ENCODE results near the gene MECR.
"Not testable (repeated sequence)": the region's sequence is repeated elsewhere in the genome, so short reads cannot be mapped to it uniquely, and the experiment has no call there.

The MECR gene

DNA sequence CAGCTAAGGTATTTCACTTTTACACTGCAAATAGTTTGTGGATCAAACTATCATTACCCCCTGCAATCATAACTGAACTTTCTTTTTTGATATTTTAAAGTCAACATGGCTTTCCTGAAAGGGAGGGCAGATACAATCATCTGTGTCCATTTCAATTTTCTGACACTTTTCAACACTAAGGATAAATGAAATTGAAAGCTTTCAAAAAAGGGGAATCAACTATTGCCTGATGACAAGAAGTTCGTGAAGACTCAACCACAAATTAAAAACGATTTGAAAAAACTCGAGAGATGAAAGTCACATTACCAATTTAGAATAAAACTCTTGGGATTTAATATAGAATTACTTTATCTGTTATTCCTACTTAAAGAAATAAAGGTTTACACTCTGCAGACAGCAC is 60.8 kb downstream of the MECR start:
- no peak for DNase-seq (ENCODE audit: low read depth)

DNA sequence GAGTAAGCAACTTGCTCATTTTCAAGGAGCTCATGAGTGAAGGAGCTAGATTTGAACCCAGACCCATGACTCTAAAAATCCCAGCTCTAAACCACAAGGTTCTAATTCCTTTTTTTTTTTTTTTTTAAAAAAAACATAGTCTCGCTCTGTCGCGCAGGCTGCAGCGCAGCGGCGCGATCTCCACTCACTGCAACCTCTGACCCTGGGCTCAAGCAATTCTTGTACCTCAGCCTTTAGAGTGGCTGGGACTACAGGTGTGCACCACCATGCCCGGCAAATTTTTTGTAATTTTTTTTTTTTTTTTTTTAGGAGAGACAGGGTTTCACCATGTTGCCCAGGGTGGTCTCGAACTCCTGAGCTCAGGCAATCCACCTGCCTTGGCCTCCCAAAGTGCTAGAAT is 62.8 kb downstream of the MECR start:
- no peak for DNase-seq (ENCODE audit: low read depth)

DNA sequence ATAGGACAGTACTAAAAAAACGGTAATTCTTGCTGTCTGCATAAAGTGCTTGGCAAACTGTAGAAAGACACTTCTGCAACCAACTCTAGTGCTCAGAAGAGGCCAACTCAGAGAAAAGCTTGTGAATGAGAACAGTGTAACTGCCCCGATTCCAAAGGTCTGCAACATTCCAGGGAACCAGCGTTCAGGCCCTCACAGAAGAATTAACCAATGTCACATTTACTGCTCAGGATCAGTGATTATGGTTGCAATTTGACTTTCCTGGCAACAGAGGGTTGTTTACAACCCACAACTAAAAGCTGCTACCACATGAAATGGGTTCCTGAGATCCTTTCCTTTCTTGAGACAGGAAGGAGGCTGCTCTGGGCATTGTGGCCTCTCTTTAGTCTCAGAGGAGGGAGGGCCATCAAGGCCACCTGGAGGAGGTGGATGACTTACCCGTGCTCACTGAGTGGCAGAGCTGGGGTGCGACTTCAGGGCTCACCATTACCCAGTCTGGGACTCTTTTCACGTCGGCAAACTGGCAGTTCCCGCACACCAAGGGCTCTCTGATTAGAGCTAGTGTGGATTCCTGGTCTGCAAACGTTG is 64.3 kb downstream of the MECR start:
- DNase-seq (ENCODE audit: low read depth), result no peak

DNA sequence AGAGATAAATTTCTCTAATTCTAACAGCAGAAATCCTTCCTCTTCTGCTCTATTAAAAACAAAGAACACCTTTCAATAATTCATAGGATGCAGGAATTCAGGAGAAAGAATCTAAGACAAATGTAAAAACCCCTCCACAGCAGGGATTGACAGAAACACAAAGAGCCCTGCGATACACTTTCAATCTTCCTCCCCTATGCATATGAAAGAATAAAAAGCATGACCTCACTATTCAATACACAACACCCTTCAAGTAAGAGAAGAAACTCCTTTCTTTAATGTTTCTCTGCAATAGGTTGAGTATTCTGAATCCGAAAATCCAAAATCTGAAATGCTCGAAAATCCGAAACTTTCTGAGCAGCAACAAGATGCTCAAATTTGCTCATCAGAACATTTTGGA is 66.1 kb downstream of the MECR start:
- no peak for DNase-seq (ENCODE audit: low read depth)

DNA sequence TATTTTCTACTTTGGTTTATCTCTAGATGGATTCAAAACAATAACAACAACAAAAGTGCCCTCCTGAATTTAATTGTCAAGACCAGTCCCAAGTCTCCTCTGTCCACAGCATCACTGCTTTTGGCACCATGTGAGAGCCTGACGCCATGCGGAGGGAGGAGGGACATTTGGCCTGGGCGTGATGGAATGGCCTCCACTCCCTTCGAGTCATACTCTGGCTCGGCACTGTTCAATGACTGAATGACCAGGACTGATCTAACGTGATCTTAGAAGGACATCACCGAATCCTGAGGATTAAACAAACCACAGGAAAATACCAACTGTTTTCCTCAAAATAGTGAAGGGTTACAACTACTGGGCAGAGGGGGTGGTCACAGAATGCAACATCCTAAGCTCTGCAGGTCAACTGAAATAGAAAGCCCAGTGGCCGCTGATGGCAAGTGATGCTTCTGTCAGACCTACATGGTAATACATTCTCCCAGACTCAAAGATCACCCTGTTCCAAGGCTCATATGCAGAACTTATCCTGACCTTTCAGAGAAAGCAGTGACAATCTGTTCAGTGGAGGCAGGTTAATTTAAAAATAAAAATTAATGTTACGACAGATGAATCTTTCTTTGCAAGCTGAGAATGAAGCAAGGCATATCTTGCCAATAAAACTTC is 68.1 kb downstream of the MECR start:
- no peak for DNase-seq (ENCODE audit: low read depth)

DNA sequence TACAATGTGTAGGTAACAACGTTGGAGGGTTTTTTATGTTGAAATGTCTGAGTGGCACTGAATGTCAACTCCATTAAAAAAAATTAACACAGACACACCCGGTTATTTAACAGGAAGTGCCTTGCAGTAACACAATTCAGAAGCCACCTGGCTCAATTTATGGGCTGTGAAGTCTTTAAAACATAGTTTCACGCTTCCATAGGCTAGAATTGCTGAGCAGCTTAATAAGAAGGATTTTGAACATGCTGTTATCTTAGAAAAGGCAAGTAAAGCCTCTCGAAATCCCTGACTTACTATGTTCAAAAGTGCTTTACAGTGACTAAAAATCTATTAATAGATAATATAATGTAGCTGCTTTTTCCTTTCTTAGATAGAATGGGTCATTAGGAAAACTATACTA is 68.7 kb downstream of the MECR start:
- no peak for DNase-seq (ENCODE audit: low read depth)

DNA sequence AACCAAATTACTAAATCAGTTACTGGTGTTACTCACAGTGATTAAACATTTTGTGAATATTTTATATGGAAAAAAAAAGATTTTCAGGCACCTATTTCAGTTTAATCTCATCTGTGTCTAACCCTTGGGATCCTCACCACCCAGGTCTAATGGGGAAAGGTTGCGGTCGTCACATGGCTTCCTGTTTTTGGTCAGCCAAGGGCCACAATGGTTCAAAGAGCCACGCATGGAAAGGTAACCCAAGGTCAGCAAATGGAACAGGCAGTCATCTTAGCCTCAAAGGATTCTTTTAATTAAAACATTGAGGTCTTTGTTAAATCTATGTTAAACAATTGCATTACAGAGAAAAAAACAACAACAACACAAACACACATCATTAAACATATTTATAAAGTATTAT is 71.0 kb downstream of the MECR start:
- no peak for DNase-seq (ENCODE audit: low read depth)

DNA sequence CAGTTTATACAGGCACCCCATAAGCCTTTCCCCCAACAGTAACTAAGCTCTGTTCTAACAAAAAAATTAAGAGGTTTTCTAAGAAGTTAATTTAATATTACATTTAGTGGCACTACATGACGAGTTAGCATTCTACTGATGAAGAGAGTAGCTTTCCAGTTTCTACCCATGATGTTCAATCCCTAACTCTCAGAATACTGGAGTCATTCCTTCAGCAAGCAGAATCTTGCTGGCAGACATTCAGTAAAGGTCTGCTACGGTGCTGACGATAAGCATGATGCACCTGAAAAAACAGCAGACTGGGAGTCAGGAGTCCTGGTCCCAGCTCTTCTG is 73.5 kb downstream of the MECR start:
- no peak for DNase-seq (ENCODE audit: low read depth)

DNA sequence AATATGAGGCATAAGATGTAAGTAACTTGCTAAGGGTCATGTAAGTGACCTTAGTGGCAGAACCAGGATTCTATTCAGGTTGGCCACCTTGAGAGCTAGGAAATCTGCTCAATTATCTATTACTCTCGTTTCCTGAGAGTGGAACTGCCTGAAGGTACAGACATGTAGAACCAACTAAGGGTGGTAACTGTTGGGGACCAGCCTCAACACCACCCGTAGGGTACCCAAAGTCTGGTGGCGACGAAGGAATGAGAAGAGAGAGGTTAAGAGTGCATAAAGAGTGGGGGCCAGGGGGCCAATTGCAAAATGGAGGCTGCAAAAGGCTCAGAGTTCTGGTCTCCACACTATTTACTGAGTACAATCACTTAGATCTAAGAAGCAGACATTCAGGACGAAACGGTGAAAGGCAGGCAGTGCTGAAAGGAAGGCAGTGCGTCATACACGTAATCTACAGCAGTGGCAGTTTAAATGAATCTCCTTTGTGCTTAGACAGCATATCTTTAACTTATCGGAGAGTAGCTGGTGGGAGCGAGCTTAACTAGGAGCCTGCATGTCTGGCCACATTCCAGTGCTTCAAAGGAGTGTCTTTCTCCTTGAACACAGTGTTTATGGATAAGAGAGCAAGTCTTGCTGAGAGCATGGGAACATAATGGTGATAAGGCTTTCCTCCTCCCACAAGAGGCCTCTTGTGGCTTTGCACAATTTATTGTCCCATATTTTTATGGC is 74.0 kb downstream of the MECR start:
- DNase-seq (ENCODE audit: low read depth), result peak; percentile 79

DNA sequence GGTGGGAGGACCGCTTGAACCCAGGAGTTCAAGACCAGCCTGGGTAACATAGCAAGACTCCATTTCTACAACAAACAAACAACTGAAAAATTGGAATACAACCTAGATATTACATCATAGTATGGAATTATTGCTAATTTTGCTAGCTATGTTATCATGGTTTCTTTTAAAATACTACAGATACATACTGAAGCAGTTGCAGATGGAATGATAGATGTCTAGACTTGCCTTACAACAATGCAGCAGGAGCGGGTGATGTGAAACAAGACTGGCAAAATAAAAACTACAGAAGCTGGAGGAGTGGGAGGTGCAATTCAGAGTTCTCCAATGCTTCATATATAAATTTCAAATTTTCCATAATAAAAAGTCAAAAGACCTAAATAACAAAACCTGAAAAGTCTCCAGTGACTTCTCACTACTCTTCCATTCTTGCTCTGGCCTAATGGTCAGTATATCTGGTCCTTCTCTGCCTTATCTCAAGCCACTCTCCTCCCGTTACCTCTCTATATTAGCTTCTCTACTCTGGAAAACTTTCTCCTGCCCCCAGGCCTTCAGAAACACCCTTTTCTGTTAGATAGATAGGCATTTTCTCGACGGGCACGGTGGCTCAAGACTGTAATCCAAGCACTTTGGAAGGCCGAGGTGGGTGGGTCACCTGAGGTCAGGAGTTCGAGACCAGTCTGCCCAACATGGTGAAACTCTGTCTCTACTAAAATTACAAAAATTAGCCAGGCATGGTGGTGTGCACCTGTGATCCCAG is 78.5 kb downstream of the MECR start:
- DNase-seq (ENCODE audit: low read depth), result no peak

DNA sequence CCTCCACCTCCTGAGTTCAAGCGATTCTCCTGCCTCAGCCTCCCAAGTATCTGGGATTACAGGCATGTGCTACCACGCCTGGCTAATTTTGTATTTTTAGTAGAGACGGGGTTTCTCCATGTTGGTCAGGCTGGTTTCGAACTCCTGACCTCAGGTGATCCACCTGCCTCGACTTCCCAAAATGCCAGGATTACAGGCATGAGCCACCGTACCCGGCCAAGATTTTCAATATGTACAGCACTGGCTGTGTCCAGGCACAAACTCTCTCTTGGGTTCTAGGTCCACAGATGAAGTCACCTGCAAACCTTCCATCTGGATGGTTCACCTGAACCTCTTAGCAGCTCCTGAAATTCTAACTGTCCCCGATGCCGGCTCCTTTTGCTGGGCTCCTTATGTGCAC is 80.4 kb downstream of the MECR start:
- not testable (repeated sequence) for DNase-seq (ENCODE audit: low read depth)

DNA sequence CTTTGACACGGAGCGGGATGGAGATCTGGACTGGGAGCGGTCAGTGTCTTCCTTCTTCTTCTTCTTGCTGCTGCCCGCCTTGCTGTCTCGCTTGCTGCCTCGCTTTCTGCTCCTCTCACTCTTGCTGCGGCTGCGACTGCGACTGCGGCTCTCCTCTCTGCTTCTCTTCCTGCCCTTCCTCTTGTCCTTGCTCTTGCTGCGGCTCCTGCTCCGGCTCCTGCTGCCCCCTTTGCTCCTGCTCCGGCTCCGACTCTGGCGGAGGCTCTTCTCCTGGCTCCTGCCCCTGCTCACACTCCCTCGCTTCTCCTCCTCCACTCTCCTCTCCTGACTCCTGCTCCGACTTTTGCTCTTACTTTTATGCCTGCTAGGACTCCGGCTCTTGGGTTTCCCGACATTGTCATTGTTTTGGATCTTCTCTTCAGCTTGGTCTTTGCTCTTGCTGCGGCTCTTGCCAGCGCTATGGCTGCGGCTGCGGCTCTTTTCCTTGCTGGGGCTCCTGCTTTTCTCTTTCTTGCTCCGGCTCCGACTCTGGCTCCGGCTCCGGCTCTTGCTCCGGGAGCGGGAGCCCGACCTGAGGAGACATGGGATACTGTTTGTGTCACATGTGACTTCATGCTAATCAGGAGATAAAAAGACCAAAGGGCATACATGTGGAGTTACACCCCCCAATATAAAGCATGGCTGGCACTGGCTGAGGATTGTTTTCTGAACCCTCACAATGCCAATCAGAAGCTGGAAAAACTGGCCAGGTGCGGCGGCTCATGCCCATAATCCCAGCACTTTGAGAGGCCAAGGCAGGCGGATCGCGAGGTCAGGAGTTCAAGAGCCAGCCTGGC is 81.9 kb downstream of the MECR start:
- no peak for DNase-seq (ENCODE audit: low read depth)

DNA sequence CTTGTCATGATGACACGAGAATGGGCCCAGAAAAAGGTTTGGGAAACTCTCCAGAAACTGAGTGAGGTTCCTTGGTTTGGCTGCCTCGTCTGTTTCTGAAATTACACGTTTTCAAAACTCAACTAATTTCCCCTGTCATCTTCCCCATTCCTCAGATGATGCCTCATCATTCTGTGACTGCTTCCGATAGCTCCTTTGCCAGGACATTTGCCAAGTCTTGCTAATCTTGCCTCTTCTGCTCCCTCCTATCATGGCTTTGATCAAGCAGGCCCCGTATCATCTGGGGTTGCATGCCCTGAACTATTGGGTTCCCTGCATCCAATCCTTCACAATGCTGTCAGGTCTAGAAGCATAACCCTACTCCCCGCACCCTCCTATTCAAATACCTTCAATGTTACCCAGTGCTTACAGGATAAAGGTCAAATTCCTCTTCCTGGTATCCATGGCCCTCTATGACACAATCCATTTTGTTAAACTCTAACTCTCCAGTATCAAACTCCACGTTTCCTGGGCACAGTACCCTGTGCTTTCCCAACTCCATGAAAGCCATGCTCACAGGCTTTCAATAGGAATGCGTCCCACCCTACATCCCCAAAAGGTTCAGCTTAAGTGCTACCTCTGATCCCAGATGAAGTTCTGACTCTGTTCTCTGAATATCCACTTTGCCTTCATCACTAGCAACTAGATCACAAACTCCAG is 84.8 kb downstream of the MECR start:
- DNase-seq (ENCODE audit: low read depth), result peak; percentile 93

DNA sequence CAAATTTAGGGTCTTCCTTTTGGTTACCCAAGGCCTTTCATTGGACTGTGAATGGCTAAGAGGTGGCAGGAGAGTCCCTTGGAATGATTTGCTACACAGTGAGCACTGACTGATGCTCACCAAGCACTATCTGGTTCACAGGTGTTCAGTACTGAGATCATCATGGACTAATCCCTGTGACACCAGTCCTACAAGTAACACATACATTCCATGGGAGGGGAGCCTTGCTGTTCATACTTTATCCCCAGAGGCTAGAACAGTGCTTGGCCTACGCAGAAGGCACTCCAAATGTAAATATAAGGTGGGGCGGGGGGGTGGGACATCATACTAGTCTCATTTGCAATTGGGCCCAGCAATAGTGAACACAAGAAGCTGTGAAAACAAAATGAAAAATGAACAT is 86.6 kb downstream of the MECR start:
- DNase-seq (ENCODE audit: low read depth), result no peak

DNA sequence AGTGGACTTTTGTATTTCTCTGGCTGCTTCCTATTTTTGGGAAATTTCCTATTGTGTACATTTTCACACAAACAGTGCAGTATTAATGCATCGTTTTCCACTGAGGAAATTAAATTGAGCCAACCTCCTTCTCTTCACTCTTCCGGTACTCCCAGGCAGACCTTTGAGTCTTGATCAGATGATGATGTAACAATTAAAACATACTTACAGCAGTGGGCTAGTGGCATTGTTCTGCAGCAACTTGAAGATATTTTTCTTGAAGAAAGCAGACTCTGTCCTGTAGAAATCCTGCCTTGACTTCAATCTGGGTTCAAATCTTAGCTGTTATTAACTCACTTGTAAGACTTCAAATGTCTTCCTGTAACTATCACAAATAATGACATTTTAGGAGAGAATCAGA is 88.0 kb downstream of the MECR start:
- DNase-seq (ENCODE audit: low read depth), result no peak
